DMS79 (cell line): ENCODE measurements around the gene FTHL17.

Experiments used
- DNase-seq: peaks from one replicate; lab custom pipeline; 2025; lab: John Stamatoyannopoulos, UW

The FTHL17 gene

DNA sequence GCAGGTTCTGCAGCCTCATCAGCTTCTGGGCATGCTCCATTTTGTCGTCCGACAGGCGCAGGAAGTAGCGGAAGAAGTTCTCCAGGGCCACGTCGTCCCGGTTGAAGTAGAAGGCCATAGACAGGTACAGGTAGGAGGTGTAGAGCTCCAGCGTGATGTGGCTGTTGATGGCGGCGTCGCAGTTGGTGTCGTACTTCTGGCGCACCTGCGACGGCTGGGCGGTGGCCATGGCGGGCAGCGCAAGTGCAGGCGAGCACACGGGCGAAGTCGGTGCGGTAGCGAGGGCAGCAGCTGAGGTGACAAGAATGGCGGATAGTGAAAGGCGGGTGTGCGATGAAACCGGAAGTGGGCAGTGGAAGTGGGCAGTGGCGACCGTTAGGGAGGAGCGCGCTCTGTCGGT is at the start of gene FTHL17:
Gene FTHL17, minus strand, starts transcription at position 317 of the 400 bp plus-strand sequence. Its CDS starts 88 bp downstream, at position 229.
- DNase-seq: no peak

DNA sequence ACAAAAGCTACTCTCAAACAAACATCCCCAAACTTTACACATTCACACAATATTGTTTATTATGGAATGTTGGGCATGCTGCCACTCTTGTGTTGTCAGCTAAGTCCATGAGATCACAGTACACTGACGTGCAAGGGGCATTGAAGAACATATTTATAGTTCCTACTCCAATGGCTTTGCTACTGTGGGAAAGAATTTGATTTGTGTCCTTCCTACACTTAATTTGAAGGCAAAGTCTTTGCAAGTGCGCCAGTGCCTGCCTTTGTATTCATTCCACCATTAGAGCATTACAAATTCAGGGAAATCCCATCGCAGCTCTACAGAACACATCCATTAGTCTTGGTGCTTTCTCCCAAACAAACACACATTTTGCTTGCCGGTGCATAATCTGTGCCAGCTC is 45.4 kb upstream of the FTHL17 start:
- DNase-seq: no peak

DNA sequence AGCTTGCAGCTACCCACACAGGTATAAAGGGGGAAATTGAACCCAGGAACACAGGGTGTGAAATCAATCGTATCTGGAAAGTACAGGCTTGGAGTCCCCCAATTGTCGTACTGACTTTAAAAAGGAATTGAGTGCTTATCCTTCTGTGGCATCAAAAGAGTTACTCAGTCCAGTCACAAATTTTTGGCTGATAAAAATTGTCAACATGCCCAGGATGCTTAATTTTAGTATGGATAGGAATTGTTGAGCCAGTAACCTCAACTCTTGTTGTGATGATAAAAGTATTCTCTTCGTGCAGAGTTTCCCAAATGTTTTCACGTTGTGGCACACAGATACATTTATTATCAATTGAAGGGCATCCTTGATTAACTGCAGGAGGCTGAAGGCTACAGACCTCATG is 43.6 kb upstream of the FTHL17 start:
- no peak for DNase-seq

DNA sequence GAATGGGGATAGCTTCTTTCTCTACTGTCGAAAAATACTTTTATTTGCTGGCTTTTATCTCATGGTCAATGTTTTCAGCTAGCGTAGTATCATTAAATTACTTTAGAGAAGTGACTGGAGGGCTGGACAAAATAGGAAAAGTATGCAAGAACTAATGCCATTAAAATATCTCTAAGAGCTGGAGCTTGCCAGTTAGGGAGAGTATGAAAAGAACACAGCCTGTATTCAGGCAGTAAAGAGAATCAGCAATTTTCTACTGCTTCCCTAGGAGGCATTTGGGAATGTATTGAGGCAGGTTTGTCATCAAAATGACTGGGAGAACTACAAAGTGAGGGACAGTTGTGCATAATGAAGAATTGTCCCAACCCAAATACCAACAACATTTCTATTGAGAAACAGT is 43.0 kb upstream of the FTHL17 start:
- no peak for DNase-seq

DNA sequence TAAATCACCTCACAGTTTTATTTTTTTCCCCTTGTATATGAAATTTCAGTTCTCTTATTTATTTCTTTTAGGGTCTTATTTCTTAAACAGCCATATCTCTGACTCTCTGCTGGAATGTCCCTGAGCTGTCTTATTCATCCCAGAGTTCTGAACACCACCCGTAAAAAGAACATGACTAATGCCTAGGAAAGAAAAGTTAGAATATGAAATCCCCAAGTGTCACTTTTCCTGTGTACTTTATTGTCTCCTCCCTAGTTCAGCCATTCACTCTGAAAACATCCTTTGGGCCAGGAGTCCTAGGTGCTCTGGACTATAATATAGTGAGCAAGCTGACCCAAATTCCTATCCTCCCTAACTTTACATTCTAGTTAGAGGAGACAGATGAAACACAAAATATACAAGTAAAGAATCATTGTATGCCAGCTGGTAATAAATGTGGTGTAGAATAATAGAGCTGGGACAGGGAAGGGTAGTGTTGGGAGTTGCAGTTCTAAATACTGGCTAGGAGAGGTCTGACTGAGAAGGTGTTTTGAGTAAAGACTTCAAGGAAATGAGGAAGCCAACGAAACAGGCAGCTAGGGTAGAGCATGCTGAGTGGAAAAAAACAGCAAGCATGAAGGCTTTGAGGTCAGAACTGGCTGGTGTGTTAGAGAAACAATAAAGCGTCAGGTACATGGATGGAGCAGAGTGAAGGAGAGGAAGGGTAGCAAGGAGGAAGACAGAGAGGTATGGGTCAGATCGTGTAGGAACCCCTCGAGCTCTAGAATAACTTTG is 40.6 kb upstream of the FTHL17 start:
- no peak for DNase-seq

DNA sequence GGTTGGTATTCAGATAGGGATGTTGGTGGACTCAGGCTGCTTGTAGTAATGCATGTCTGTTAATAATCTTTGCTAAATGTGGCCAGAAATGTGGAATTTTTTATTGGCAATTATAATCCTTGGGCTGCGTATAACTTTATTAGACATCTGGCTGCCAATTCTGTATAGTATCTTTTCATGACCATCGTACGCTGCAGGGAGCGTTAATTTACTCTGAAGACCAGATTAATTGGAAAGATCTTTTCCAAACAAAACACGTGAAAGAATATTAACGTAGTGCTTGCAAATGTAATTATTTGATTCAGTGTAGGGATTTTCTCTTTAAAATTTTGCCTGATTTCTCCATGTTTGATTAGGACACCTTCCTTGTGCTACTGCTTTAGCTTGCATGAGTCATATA is 38.8 kb upstream of the FTHL17 start:
- no peak for DNase-seq

DNA sequence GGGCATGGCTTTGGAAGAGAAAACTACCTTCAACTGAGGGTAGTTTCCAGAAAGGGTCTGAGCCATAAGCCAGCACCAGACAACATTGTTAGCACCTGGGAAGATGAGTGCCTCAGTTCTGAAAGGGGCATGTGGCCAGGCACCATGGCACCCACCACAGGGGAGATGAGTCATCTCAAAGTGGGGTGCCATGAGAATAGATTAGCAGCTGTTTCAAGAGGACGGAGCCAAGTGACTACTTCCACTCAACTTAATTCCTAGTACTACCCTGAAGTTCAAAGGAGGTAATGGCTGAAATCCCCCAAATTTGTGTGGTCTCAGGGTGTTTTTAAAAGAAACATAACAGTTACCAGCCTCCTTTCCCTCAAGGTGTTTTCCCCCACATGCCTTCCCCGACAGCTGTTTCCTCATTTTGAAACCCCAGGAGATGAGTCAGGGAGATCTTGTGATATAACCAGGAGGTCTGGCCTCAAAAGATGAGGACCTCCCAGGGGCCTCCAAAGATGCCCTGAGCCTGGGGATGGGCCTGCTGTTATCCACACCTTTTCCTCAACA is 27.8 kb upstream of the FTHL17 start:
- no peak for DNase-seq

DNA sequence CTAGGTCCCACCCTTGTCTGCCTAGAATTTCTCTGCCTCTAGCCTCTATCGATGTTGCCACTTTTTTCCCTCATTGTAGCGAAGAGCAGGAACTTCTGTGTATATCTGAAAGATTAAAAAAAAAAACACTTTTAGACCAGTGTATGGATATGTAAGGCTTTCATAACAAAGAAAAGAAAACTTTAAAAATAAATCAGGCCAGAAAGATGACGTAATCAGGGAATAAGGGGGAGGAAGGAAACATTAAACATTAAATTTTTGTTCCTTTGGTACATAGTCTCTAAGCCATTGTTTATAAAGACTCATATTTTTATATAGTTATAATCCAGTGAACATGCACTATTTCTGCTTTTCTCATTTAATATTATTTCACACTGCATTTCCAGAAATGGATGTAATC is 26.2 kb upstream of the FTHL17 start:
- DNase-seq: no peak

DNA sequence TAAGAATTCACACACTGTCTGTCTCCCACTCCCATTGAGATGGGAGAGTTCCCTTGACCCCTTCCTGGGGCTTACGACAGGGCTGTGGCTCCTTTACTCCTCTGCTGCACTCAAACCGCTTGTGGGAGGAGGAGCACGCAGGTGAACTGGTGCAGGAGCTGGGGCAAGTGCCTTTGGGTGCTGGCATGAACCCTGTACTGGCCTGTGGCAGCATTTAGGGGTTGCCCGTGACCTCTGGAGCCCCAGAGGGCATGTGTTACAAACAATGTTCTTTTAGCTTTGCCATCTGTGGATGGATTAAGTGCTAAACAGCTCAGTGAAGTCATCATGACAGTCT is 21.8 kb upstream of the FTHL17 start:
- DNase-seq: no peak

DNA sequence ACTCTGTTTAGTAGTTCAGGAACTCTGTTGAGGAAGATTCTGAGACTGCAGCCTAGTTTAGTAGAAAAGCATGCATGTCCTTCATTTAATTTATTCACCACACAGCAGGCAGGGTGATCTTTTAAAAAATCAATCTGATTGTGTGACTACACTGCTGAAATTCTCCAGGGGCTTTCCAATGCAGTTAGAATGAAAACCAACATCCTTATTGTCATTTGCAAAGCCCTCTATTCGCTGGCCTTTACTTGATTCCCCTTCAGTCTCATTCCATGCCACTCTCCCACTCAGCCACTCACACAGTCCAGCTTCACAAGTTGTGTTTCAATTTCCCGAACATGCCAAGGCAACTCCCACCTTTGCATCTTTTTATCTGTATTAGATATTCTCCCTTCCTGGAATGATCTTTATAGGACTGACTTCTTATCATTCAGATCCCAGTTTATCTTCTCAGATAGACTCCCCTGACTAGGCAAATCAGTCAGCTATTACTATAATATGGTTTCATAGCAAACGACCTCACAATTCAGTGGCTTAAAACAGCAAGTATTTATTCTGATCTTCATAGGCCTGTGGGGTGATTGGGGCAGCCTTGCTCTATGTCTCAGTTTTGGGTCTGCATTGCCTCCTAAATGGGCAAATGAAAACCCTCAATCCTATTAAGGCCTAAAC is 21.3 kb upstream of the FTHL17 start:
- DNase-seq: no peak

DNA sequence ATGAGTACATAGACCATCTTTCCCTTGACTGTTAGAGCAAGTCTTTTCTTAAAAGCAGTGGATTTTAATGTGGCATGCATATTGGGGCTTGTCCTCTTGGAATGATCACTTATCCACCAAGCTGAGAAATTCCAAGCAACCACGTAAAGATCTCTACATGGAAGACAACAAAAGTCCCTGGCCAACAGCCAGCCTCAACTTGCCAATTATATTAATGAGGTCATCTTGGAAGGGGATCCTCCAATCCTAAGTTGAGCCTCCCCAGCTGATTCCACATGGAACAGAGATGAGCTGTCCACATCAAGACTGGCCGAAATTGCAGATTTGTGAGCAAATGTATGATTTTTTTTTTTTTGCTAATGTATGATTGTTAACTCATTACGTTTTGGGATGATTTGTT is 20.6 kb upstream of the FTHL17 start:
- no peak for DNase-seq

DNA sequence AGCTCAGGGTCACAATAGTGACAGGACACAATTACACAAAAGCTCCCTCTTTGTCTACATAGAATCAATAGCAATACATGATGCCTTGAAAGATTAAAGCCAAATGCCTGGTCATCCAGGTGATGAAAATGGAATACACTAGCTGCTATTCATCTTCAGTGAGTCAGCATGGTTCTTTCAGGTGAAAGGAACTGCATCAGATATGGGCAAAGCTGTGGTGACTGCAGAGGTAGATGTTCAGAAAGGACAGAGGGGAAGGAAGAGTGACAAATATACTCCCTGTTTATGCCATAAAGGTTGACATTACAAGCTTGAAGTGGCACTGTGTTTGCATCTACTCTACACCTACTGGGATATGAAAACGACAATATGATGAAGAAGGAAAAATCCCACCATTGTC is 20.0 kb upstream of the FTHL17 start:
- DNase-seq: no peak

DNA sequence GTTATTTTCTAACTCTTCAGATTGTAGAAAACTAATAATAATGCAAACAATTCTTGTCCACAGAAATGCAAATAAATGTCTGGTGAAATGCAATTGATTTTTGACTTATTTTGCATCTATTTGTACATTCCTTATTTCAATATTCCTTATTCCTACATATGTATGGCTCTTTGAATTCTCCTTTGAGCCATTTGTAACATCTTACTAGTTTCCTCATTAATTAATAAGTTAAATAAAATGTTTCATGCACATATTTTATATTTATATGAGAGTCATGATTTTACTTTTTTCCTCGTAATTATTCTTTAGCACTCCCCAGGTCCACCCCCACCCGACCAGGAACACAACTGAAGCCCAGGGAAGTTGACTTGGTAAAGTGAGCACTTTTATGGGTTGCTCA is 2.7 kb upstream of the FTHL17 start:
- no peak for DNase-seq

DNA sequence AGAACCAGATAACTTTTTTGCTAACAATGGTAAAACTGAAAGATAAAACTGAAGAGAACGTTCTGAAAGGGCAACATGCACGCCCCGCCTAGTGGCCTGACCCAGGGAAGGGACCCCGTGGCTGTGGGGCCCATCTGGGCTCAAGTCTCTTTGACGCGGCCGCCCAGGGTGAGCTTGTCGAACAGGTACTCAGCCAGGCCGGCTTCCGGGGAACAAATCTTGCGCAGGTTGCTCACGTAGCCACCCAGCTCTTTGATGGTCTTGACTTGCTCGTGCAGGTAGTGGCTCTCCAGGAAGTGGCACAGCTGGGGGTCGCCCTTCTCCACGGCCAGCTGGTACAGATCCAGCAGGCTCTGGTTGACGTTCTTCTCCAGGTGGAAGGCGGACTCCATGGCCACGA is 579 bp downstream of the FTHL17 start:
- no peak for DNase-seq

DNA sequence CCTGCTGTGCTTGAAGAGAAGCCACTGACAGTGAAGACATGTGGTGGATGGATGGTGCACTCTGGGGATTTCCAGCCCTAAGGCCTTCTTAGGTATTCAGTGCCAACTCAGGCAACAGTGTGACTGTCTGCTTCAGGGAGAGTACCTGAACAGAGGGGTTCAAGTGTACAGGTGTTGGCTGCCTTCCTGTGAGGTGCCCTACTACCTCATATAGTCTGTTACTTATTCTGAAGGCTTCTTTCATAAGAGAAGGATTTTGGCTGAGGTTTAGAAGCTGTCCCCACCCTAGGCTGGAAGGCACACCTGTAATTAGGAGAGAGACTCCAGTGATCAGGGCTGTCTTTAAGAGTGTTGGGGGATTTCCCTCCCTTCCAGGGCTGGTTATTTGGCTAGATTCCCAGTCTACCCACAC is 1.8 kb downstream of the FTHL17 start:
- DNase-seq: no peak

DNA sequence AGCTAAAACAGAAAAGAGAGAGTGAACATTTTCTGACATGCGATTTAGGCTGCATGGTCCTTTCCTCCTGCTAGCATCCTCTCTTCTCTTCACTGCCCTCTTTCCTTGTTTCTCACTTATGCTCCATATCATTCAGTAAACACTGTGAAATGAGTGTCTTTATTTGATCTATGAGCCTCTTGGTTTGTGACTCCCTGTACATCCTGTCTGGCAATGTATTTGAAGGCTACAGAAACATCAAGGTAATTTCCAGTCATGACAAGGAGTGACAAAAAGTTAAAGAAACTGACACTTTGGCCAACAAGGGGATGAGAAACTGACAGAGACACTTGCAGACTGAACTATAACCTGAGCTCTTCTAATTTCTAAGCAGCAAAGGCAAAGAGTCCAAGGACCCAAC is 8.7 kb downstream of the FTHL17 start:
- no peak for DNase-seq

DNA sequence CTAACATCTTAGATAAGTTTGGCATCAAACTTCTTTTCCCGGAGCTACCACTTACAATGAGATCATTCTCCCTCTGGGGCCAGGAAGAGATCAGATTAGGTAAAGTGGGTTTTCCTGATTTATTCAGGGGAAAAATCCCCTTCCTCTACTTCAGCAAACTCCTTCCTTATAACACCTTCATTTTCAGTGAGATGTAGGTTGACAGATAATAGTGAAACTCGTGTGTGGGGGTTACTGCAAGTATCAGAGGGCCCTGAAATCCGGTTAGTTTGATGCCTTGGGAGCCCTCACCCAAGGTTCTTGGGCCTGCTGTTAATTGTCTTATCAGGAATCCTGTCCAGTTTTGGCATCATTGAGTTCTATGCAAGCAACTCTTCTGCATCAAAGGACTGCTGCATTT is 10.8 kb downstream of the FTHL17 start:
- no peak for DNase-seq

DNA sequence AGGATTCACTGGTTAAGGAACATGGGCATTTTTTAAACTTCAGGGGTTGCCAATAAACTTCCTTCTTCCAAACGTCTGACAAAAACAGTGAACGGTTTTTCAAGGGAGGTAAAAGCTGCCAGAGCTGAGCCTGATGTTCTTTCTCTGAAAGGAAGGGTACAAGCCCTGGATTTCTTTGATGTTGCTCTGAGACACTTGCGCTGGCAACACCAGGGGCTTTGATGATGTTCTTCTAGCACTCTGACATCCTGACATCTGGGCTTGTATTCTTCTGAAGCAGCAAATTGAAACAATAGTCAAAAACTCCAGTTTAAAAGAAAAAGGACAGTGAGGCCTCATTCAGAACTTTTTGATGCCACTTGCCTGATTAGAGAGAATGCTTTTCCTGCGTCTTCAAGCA is 11.8 kb downstream of the FTHL17 start:
- DNase-seq: no peak

DNA sequence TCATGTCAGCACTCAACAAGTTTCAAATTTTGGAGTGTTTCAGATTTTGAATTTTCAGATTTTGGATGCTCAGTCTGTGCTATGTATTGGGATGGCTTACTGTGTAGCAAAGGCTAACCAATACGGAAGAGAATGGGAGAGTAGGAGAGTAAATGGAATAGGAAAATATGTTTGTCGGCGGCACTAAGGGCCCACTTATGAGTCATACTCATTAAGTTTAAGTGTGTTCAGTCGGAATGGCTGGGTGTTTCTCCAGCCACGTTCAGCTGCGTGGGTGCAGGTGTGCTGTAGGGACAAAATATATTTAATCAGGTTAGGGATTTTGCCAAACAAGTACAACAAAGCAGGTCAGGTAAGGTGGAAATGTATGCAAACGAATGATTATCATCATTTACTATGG is 13.6 kb downstream of the FTHL17 start:
- no peak for DNase-seq

DNA sequence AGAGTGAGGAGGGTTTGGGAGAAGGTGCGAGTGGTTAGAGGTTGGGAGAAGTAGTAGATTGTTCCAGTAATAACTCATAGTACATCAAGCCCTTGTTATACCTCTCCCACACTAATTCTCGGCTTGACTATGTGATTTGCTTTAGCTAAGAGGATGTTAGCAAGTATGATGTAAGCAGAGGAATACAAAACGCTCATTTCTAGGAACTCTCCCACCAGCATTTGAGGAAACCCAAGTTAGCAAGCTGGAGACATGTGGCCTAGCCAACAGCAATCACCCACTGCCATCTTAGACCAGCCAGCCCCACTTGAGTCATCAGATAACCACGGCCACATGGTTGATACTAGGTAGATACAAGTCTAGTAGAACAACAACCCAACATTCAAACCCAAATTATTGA is 14.2 kb downstream of the FTHL17 start:
- no peak for DNase-seq

DNA sequence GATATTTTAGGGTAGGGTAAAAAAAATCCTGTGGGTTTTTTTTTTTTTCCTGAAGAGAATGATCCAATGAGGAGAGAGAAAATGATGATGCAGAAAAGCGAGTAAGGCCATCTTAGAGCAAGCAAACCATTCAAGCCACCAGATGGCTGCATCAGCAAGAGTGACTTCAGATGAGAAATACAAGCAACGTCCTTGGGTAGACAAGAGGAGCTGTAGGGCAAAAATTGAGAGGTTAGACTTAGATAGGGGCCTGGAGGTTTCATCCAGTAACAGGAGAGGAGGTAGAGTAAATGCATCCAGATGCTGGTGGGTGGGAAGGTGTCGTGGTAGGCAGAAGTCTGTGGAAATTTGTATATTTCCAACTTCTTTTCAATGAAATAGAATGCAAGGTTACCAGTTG is 14.6 kb downstream of the FTHL17 start:
- no peak for DNase-seq

DNA sequence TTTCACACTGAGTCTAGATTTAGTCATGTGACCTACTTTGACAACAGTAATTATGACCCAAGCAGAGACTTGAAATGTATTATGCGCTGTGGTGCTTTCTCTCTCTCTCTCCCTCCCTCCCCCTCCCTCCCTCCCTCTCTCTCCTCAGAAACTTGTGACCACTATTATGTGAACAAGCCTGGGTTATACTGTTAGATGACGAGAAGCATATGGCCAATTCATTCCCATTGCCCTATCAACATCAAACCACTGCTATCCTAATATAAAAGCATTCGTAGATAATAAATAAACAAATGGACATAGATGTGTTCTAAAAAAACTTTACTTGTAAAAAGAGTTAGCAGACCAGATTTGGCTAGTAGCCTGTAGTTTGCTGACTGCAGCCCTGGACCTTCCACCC is 18.2 kb downstream of the FTHL17 start:
- no peak for DNase-seq

DNA sequence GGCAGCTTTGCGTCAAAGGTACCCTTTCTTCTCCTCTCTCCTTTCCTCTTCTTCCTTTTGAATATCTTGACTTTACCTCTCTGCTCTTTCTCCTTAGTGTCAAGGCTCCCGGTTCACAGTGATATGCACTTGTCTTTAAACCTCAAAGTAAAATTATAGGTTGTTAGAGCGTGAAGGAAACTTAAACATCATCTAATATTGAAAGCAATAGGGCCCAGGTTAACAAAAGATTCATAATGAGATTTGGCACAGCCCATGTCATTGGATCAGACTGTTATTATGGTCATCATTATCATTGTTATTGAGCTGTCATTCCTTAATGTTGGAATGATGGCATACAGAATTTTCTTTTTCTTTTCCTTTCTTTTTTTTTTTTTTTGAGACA is 32.5 kb downstream of the FTHL17 start:
- DNase-seq: no peak
